OCI-LY1 (cell line): ENCODE results near the gene CUBN.

Source experiments
- EZH2 ChIP-seq: fragments of 200-600 bp; sonication (generic), shearing (Covaris generic); IDR thresholded peaks from 2 replicates; pipeline ENCODE4 v1.8.0; 2017; ENCODE audit warnings: borderline replicate concordance, mixed run types, mild to moderate bottlenecking, antibody characterized with exemption, low read length, moderate library complexity, mixed read lengths
- TF ChIP-seq, protein P1 (sequence below): fragments of 200-600 bp; sonication (generic), shearing (Covaris generic); IDR thresholded peaks from 2 replicates; pipeline ENCODE4 v1.5.1; 2017; ENCODE audit warnings: mild to moderate bottlenecking, antibody characterized with exemption, low read length, moderate library complexity, mixed read lengths

DNA sequence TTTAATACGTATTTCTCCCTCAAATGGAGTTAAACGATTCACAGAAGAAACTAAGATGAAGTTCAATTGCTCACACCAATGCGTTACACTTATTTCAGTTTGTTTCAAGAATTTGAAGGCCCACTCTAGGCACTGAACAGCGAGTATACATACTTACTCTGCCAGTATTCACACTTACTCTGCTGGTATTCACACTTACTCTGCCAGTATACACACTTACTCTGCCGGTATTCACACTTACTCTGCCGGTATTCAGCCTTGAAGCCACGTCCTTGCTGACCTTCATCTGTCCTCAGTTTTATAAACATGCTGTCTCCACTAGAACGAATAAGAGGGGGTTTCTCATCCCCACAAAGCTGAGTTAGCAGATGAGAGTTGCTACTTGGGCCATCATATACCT, 86.0 kb downstream of the CUBN start:
- TF ChIP-seq, protein P1, sequence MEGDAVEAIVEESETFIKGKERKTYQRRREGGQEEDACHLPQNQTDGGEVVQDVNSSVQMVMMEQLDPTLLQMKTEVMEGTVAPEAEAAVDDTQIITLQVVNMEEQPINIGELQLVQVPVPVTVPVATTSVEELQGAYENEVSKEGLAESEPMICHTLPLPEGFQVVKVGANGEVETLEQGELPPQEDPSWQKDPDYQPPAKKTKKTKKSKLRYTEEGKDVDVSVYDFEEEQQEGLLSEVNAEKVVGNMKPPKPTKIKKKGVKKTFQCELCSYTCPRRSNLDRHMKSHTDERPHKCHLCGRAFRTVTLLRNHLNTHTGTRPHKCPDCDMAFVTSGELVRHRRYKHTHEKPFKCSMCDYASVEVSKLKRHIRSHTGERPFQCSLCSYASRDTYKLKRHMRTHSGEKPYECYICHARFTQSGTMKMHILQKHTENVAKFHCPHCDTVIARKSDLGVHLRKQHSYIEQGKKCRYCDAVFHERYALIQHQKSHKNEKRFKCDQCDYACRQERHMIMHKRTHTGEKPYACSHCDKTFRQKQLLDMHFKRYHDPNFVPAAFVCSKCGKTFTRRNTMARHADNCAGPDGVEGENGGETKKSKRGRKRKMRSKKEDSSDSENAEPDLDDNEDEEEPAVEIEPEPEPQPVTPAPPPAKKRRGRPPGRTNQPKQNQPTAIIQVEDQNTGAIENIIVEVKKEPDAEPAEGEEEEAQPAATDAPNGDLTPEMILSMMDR: no peak
- TF ChIP-seq EZH2: no peak
